Liver (tissue), 9 donors: ENCODE data around the gene ABT1. TPM values are rescaled to one million over a fixed set of nuclear protein-coding genes. Genes with fewer than 3 reads are reported as not detected.

ENCODE experiments used
- DNase-seq: peaks from one replicate; pipeline ENCODE4 v3.0.0-alpha.2; 2017; ENCODE audit warnings: low spot score
- H3K27ac ChIP-seq, 2 donors: one replicate each; pipeline ENCODE4 v1.7.0; 2013; ENCODE audit warnings: inconsistent platforms in 2 of 2, low read length in 2 of 2, control low read depth in 1 of 2, low read depth in 1 of 2, mild to moderate bottlenecking in 1 of 2
- H3K27me3 ChIP-seq, 4 donors: one replicate each; pipeline versions ENCODE4 v1.6.1 to v1.7.0; 2013; ENCODE audit warnings: low read length in 3 of 4, inconsistent platforms in 1 of 4, mild to moderate bottlenecking in 1 of 4, moderate library complexity in 1 of 4; ENCODE audit not compliant: control insufficient read depth in 4 of 4, insufficient read depth in 4 of 4
- H3K36me3 ChIP-seq, 4 donors: one replicate each; pipeline versions ENCODE4 v1.6.1 to v1.7.0; 2013; ENCODE audit warnings: low read length in 3 of 4, mild to moderate bottlenecking in 3 of 4, low read depth in 1 of 4, moderate library complexity in 1 of 4; ENCODE audit not compliant: control insufficient read depth in 4 of 4, insufficient read depth in 3 of 4
- H3K4me1 ChIP-seq, 4 donors: one replicate each; pipeline versions ENCODE4 v1.6.1 to v1.7.0; 2013; ENCODE audit warnings: low read length in 3 of 4, mild to moderate bottlenecking in 3 of 4, moderate library complexity in 1 of 4; ENCODE audit not compliant: control insufficient read depth in 4 of 4, insufficient read depth in 4 of 4
- H3K4me3 ChIP-seq, 3 donors: one replicate each; pipeline versions ENCODE4 v1.6.1 to v1.7.0; 2013; ENCODE audit warnings: low read length in 3 of 3, control low read depth in 1 of 3, low read depth in 1 of 3, mild to moderate bottlenecking in 1 of 3
- H3K9ac ChIP-seq, 2 donors: one replicate each; pipeline ENCODE4 v1.7.0; 2013; ENCODE audit warnings: low read length in 2 of 2, mild to moderate bottlenecking in 2 of 2, moderate library complexity in 2 of 2, control low read depth in 1 of 2, low read depth in 1 of 2
- H3K9me3 ChIP-seq, 4 donors: one replicate each; pipeline versions ENCODE4 v1.6.1 to v1.7.0; 2013; ENCODE audit warnings: low read length in 3 of 4; ENCODE audit not compliant: control insufficient read depth in 4 of 4
- ATF3 ChIP-seq: IDR thresholded peaks from 2 replicates; pipeline ENCODE4 v1.6.1; 2016; ENCODE audit warnings: antibody characterized with exemption
- CTCF ChIP-seq: fragments of 150-350 bp; IDR thresholded peaks from 2 replicates; pipeline ENCODE4 v1.5.1; 2017; ENCODE audit warnings: improper control_type of control experiment, low read depth, low read length; ENCODE audit not compliant: missing input control
- GABPA ChIP-seq, 2 donors: IDR thresholded peaks in 1 of 2; conservative IDR thresholded peaks in 1 of 2; 2 replicates each; pipeline ENCODE4 v1.6.1; 2016; ENCODE audit warnings: antibody characterized with exemption in 2 of 2, mild to moderate bottlenecking in 1 of 2, moderate library complexity in 1 of 2
- HNF4A ChIP-seq, 2 donors: conservative IDR thresholded peaks; 2 replicates each; pipeline ENCODE4 v1.6.1; 2016; ENCODE audit warnings: antibody characterized with exemption in 2 of 2, mild to moderate bottlenecking in 2 of 2
- HNF4G ChIP-seq: IDR thresholded peaks from 2 replicates; pipeline ENCODE4 v1.6.1; 2016; ENCODE audit warnings: antibody characterized with exemption
- JUND ChIP-seq, 2 donors: IDR thresholded peaks; 2 replicates each; pipeline ENCODE4 v1.6.1; 2016; ENCODE audit warnings: antibody characterized with exemption in 2 of 2
- MAX ChIP-seq: IDR thresholded peaks from 2 replicates; pipeline ENCODE4 v1.6.1; 2016; ENCODE audit warnings: antibody characterized with exemption
- RAD21 ChIP-seq, 2 donors: IDR thresholded peaks; 2 replicates each; pipeline ENCODE4 v1.6.1; 2016; ENCODE audit warnings: antibody characterized with exemption in 2 of 2, mild to moderate bottlenecking in 2 of 2
- REST ChIP-seq: IDR thresholded peaks from 2 replicates; pipeline ENCODE4 v1.6.1; 2016; ENCODE audit warnings: antibody characterized with exemption, mild to moderate bottlenecking
- RXRA ChIP-seq, 2 donors: IDR thresholded peaks; 2 replicates each; pipeline ENCODE4 v1.6.1; 2017 to 2018; ENCODE audit warnings: antibody characterized with exemption in 2 of 2, mild to moderate bottlenecking in 1 of 2
- SP1 ChIP-seq: IDR thresholded peaks from 2 replicates; pipeline ENCODE4 v1.6.1; 2018; ENCODE audit warnings: antibody characterized with exemption, mild to moderate bottlenecking
- TAF1 ChIP-seq: conservative IDR thresholded peaks from 2 replicates; pipeline ENCODE4 v1.6.1; 2016; ENCODE audit warnings: antibody characterized with exemption, mild to moderate bottlenecking
- YY1 ChIP-seq: IDR thresholded peaks from 2 replicates; pipeline ENCODE4 v1.6.1; 2016; ENCODE audit warnings: antibody characterized with exemption, mild to moderate bottlenecking
- ZBTB33 ChIP-seq: IDR thresholded peaks from 2 replicates; pipeline ENCODE4 v1.6.1; 2016; ENCODE audit warnings: antibody characterized with exemption
- WGBS: extraction: QIAGEN DNeasy Blood & Tissue Kit; methylation state at CpG from one replicate; pipeline ENCODE4 v1.1.7; 2013; 5-methylcytosine and 5-hydroxymethylcytosine counted together
- polyA plus RNA-seq, 2 donors: library from polyadenylated mRNA; stranded (reverse) in 1 of 2; unstranded in 1 of 2; fragments of 200-250 nt in 1 of 2; fragments of >200 nt in 1 of 2; fragmentation: Nextera tagmentation in 1 of 2; extraction: Ambion mirVana in 1 of 2; gene quantifications; one replicate each; pipeline versions ENCODE4 v1.2.1 to v1.2.3, GENCODE V29; 2013 to 2015
- total RNA-seq, 2 donors: library from RNA; depleted of rRNA; stranded (reverse); fragments of >200 nt; gene quantifications; one replicate each; pipeline ENCODE4 v1.2.3, GENCODE V29; 2014
- donor health status: healthy.
- donor health status: healthy.
- donor health status: healthy.
- donor health status: healthy.
- donor health status: healthy.

ABT1 gene
- total and polyA plus RNA-seq, 4 donors = 8.3 to 13.0 (median 10.0) TPM

GRCh38 chr6:26554447-26554696 lies 42.4 kb upstream of the ABT1 start:
- Histone ChIP-seq H3K4me1 (peaks cover 4 to 21% (median 17%) of the 10 kb centered on the region in 4 donors), H3K36me3 (no peaks in the 10 kb centered on the region), H3K27me3 (no peaks in the 10 kb centered on the region), H3K27ac (peak overlapping the region; percentile 1 to 51), H3K4me3 (peak overlapping the region in 1 of 3 donors; percentile 16), H3K9me3 (peaks cover 0 to 2% (median 0%) of the 10 kb centered on the region in 4 donors), H3K9ac (peak overlapping the region in 1 of 2 donors; percentile 69)
- WGBS = 13% methylated on average over 1 of the region's 1 CpG
- TF ChIP-seq HNF4G (no peak), REST (no peak), GABPA (IDR thresholded peaks at IDR 0.05 in 1 of 2, conservative IDR thresholded peaks at IDR 0.05 in 1 of 2) (no peak), TAF1 (no peak), RAD21 (IDR thresholded peaks at IDR 0.05) (no peak), SP1 (no peak), CTCF (no peak), ZBTB33 (no peak), HNF4A (conservative IDR thresholded peaks at IDR 0.05) (no peak), RXRA (IDR thresholded peaks at IDR 0.05) (no peak), ATF3 (no peak), JUND (IDR thresholded peaks at IDR 0.05) (no peak)
- no peak for DNase-seq

GRCh38 chr6:26554697-26555504 lies 41.9 kb upstream of the ABT1 start:
- Histone ChIP-seq H3K4me3 (peak overlapping the region in 1 of 3 donors; percentile 16), H3K4me1 (peaks cover 4 to 21% (median 17%) of the 10 kb centered on the region in 4 donors), H3K9ac (peak overlapping the region in 1 of 2 donors; percentile 69), H3K9me3 (peaks cover 0 to 2% (median 0%) of the 10 kb centered on the region in 4 donors), H3K36me3 (no peaks in the 10 kb centered on the region), H3K27me3 (no peaks in the 10 kb centered on the region), H3K27ac (peak overlapping the region; percentile 1 to 51)
- WGBS = 11% methylated on average over 27 of the region's 27 CpGs
- no peak for TF ChIP-seq CTCF
- TF ChIP-seq RXRA (IDR thresholded peaks at IDR 0.05) = no peak
- TF ChIP-seq MAX = no peak
- TF ChIP-seq RAD21 (IDR thresholded peaks at IDR 0.05) = no peak
- peak; percentile 17 for TF ChIP-seq YY1
- peak; percentile 93 for TF ChIP-seq ATF3
- TF ChIP-seq JUND (IDR thresholded peaks at IDR 0.05) = no peak
- no peak for TF ChIP-seq REST
- DNase-seq = peak; percentile 72
